Naive thymus-derived CD8-positive, alpha-beta T cell (primary cell): ENCODE results near the gene SRCIN1. TPM values are rescaled to one million over a fixed set of nuclear protein-coding genes. Genes with fewer than 3 reads are reported as not detected.

Experiments used
- ATAC-seq, 2 donors: fragments of 150-1000 bp; cut with Tn5 transposase in 1 of 2; sonication (Bioruptor Pico), chemical (Tn5 transposase) in 1 of 2; 1 replicate in 1 of 2; 2 replicates in 1 of 2; pipeline ENCODE4 v1.10.0; 2021; ENCODE audit warnings: mild to moderate bottlenecking in 2 of 2, moderate library complexity in 2 of 2
- POLR2A ChIA-PET: fragments of 350-600 bp; sonication (Branson Sonifier 250); formaldehyde crosslinking; loops from one replicate; lab custom pipeline; 2021; ENCODE audit warnings: antibody characterized with exemption; lab: Charles Lee
- DNase-seq, 10 donors: peaks; one replicate each; pipeline versions ENCODE4 v3.0.0 to v3.0.0-alpha.2; 2020 to 2022
- H3K27ac Mint-ChIP-seq, 10 donors: one replicate each; pipeline ENCODE4 v1.8.0; 2020 to 2022; ENCODE audit warnings: mild to moderate bottlenecking in 10 of 10, mixed read lengths in 10 of 10, moderate library complexity in 4 of 10, inconsistent platforms in 1 of 10
- H3K27me3 Mint-ChIP-seq, 5 donors: one replicate each; pipeline ENCODE4 v1.8.0; 2021 to 2022; ENCODE audit warnings: mixed read lengths in 5 of 5
- H3K36me3 Mint-ChIP-seq, 3 donors: one replicate each; pipeline ENCODE4 v1.8.0; 2020 to 2022; ENCODE audit warnings: mixed read lengths in 3 of 3, mild to moderate bottlenecking in 2 of 3, inconsistent platforms in 1 of 3
- H3K4me1 Mint-ChIP-seq, 4 donors: one replicate each; pipeline ENCODE4 v1.8.0; 2021 to 2022; ENCODE audit warnings: mixed read lengths in 4 of 4
- H3K4me3 Mint-ChIP-seq, 10 donors: one replicate each; pipeline ENCODE4 v1.8.0; 2020 to 2022; ENCODE audit warnings: mild to moderate bottlenecking in 10 of 10, mixed read lengths in 10 of 10, moderate library complexity in 6 of 10, inconsistent platforms in 1 of 10
- H3K9me3 Mint-ChIP-seq, 9 donors: one replicate each; pipeline ENCODE4 v1.8.0; 2020 to 2022; ENCODE audit warnings: mixed read lengths in 9 of 9, mild to moderate bottlenecking in 3 of 9, inconsistent platforms in 1 of 9, moderate library complexity in 1 of 9
- polyA plus RNA-seq, 3 donors: library from polyadenylated mRNA; unstranded; fragments of 300-500 nt; fragmentation: Illumina TruSeq; gene quantifications; one replicate each; pipeline ENCODE4 v1.2.3, GENCODE V29; 2021
- total RNA-seq, 8 experiments: library from RNA in 2 of 8; stranded (reverse) in 2 of 8; gene quantifications; one replicate each; pipeline ENCODE4 v1.2.3 and lab custom pipeline; 2021 to 2026

The SRCIN1 gene
- total and polyA plus RNA-seq, 5 experiments from 2014 or later = 0.16 to 0.60 TPM; not detected in 3

DNA sequence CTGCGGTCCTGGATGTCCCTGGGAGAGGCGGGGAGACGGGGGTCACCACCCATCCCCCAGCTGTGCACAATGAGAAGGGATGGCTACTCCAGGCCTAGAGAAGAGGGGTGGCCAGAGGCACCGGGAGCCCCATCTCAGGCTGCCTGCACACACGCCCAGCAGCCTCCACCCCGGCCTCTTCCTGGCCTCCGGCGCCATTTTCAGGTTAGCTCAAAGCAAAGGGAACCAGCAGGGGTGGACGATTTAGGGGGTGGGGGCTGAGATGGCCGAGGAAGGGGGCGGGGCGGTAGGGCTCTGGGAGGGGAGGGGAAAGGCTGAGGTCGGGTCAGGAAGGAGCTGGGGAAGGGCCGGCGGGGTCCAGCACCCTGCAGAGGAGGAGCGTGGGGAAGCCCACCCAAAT lies 42.8 kb downstream of the SRCIN1 start:
- DNase-seq (no peak), ATAC-seq (no peak)
- H3K27ac Mint-ChIP-seq = no peak overlapping the region
- H3K27me3 Mint-ChIP-seq = peaks cover 30 to 69% (median 50%) of the 10 kb centered on the region in 5 donors
- no peaks in the 10 kb centered on the region for H3K9me3 Mint-ChIP-seq
- peaks cover 28 to 46% (median 38%) of the 10 kb centered on the region in 4 donors for H3K4me1 Mint-ChIP-seq
- H3K36me3 Mint-ChIP-seq = peaks cover 0 to 6% (median 0%) of the 10 kb centered on the region in 3 donors
- H3K4me3 Mint-ChIP-seq = peak overlapping the region in 8 of 10 donors; percentile 12 to 72 (median 46)
- POLR2A ChIA-PET = interaction anchor here (0.6 kb wide), 1 partner anchor 26 kb away, joined by 3 read pairs; no protein-coding TSS in a partner anchor

DNA sequence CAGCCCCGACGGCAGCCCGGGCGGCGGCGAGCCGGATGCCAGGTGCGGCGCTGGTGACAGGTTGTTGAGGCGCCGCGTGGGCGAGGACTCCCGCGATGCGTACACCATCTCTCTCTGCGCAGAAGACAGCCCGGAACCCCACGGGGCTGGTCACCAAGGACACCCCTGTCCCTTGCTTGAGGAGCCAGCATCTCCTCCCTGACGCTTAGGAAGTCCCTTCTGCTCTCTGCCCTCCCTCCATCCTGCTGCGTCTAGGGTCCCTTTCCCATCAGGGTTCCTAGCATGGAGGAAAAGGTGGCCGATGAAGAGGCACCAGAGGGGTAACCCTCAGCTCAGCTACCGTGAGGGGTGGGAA lies 43.6 kb downstream of the SRCIN1 start:
- H3K4me3 Mint-ChIP-seq = peak overlapping the region in 7 of 10 donors; percentile 28 to 72 (median 54)
- H3K27ac Mint-ChIP-seq = no peak overlapping the region
- peaks cover 0 to 6% (median 0%) of the 10 kb centered on the region in 3 donors for H3K36me3 Mint-ChIP-seq
- DNase-seq (no peak), ATAC-seq (no peak)
- no peaks in the 10 kb centered on the region for H3K9me3 Mint-ChIP-seq
- POLR2A ChIA-PET = interaction anchor here (0.5 kb wide), 1 partner anchor 172 kb away, joined by 3 read pairs; no protein-coding TSS in a partner anchor
- H3K27me3 Mint-ChIP-seq = peaks cover 27 to 62% (median 45%) of the 10 kb centered on the region in 5 donors
- peaks cover 28 to 46% (median 41%) of the 10 kb centered on the region in 4 donors for H3K4me1 Mint-ChIP-seq

DNA sequence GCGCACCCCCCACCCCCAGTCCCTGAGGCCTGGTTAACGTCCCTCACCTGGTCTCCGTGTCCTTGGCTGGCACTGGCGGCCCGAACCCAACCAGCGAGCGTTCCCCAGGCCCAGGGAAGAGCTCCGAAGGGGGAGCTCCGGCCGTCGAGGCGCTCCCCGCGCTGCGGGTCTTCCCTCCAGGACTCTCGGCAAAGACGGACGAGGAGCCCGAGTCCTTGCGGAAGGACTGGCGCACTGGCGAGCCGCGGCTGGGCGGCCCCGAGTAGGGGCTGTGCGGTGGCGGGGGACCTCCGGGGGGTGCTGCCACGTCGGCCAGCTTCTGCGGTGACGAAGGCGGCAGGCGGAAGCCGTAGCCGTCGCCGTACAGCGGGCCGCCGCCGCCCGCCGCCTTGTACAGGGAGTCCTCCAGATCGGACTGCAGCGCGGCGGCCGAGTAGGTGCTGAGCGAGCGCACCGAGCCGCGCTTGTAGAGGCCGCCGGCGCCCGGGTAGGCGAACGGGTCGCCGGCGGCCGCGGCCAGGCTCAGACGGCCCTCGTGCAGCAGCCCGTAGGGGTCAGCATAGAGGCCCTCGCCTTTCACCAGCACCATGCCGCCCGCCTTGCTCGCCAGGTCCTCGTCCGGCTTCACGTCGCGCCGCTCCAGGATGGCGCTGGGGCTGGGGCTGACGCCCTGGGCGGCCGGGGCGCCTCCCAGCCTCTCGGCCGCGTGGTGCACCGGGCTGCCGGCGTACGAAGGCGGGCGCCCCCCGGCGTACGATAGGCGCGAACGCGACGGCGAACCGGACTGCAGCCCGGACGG lies 44.1 kb downstream of the SRCIN1 start:
- Mint-ChIP-seq H3K4me1 (peaks cover 26 to 46% (median 39%) of the 10 kb centered on the region in 4 donors), H3K36me3 (peaks cover 0 to 6% (median 0%) of the 10 kb centered on the region in 3 donors), H3K9me3 (no peaks in the 10 kb centered on the region), H3K27me3 (peaks cover 22 to 56% (median 40%) of the 10 kb centered on the region in 5 donors), H3K27ac (no peak overlapping the region), H3K4me3 (peak overlapping the region in 2 of 10 donors; percentile 26 to 68)
- POLR2A ChIA-PET = interaction anchor here (0.5 kb wide), 1 partner anchor 173 kb away, joined by 3 read pairs; no protein-coding TSS in a partner anchor
- DNase-seq (no peak), ATAC-seq (no peak)

DNA sequence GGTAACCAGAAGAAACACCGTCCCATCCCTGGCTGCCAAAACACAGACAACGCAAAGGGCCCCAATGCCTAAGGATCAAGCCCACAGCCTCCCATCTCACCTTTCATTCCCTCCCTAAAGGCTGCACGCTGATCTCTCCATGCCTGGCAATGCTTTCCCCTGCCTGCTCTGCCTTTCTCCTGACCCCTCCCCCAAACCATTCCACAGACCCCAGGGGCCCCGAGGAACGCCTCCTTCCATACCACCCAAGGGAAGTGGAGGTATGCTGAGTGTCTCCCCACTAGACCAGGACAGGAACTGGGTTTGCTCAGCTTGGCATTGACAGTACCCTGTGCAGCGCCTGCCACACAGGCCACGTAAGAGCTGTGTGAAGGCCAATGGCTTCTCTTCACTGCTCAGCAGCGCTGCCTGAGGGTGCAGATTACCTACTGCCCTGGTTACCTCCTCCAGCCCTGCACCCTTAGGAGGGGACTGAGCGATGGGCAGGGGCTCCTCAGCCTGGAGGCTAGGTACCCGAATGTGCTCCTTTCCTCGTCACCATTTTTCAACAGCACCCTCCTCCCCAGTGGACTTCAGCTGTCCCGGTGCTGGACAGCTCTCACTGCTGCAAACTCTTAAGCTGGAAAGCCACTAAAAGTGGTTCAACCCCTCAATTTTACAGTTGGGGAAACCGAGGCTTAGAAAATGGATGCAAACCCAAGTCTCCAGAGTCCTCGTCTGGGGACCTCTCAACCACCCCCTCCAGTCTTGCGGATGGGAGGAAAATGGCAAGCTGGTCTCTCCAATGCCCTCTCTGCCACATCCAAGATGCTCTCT lies 45.0 kb downstream of the SRCIN1 start:
- POLR2A ChIA-PET = no interaction called here
- peak overlapping the region in 1 of 10 donors; percentile 69 for H3K27ac Mint-ChIP-seq
- peak overlapping the region in 9 of 10 donors; percentile 36 to 85 (median 56) for H3K4me3 Mint-ChIP-seq
- DNase-seq (peak in 3 of 10 donors; percentile 38 to 47 (median 40)), ATAC-seq (no peak)
- peaks cover 16 to 47% (median 31%) of the 10 kb centered on the region in 5 donors for H3K27me3 Mint-ChIP-seq
- H3K36me3 Mint-ChIP-seq = peaks cover 0 to 6% (median 0%) of the 10 kb centered on the region in 3 donors
- peaks cover 26 to 46% (median 39%) of the 10 kb centered on the region in 4 donors for H3K4me1 Mint-ChIP-seq
- no peaks in the 10 kb centered on the region for H3K9me3 Mint-ChIP-seq

DNA sequence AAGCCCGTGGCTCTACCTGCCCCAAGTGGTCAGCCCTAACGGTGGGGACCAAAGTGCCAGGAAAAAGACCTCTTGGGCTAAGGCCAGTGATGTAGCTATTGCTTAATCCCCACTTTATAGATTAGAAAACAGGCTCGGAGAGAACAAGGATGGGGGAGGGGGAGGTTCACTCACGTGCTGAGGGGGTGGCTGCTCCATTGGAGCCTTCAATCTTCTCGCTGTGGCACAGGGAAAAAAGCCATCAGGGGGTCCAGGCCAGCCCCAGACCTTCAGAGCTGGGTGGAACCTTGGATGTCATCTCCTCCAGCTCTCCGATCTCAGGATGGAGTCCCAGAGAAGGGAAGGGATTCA lies 45.9 kb downstream of the SRCIN1 start:
- Mint-ChIP-seq H3K36me3 (peaks cover 0 to 6% (median 0%) of the 10 kb centered on the region in 3 donors), H3K9me3 (no peaks in the 10 kb centered on the region), H3K27ac (no peak overlapping the region), H3K27me3 (peaks cover 10 to 39% (median 27%) of the 10 kb centered on the region in 5 donors), H3K4me1 (peaks cover 26 to 46% (median 39%) of the 10 kb centered on the region in 4 donors), H3K4me3 (peak overlapping the region in 6 of 10 donors; percentile 12 to 96 (median 76))
- DNase-seq = no peak
- POLR2A ChIA-PET = interaction anchor here (0.8 to 1.7 kb wide), 3 partner anchors 28 to 146 kb away, joined by 3 to 11 read pairs (median 3); partner anchors contain the start of gene MLLT6
- ATAC-seq = peak in 1 of 2 donors; percentile 1

DNA sequence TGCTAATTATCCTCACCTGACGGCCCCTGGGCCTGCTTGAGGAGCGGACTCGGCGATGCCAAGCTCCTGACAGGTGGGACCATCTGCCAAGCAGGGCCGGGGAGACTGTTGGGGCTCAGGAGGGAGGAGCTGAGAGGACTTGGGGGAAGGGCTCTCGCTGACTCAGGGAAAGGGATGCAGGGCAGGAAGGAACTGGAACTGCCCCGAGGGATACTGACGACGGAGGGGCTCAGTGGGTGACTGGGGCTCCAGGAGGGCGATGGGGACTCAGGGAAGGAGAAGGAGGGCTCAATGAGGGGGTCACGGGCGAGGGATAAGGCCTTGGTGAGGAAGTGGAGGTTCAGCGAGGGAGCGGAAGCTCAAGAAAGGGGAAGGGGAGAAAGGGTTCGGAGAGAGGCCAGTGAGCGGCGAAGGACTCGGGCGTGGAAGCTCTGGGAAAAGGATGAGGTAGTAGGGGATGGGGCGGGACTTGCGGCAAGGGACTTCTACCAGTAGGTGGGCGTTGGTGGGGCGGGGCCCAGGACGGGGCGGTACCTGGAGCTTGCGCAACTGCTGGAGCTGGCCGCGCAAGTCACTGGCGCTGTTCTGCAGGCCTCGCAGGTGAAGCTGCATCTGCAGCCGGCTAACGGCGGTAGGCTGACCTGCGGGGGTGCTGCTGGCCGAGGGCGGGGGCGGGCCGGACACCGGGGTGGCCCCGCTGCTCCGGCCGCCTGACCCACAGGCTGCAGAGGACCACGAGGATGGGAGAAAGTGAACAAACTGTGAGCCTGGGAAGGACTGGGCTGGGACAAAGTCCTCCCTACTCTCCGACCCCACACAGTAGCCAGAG lies 46.5 kb downstream of the SRCIN1 start:
- ATAC-seq (peak; percentile 80 to 87), DNase-seq (peak; percentile 79 to 94 (median 86))
- Mint-ChIP-seq H3K9me3 (no peaks in the 10 kb centered on the region), H3K4me1 (peaks cover 24 to 45% (median 37%) of the 10 kb centered on the region in 4 donors), H3K27ac (peak overlapping the region in 9 of 10 donors; percentile 61 to 95 (median 71)), H3K36me3 (peaks cover 0 to 6% (median 0%) of the 10 kb centered on the region in 3 donors), H3K4me3 (peak overlapping the region; percentile 89 to 98 (median 96)), H3K27me3 (peaks cover 7 to 35% (median 26%) of the 10 kb centered on the region in 5 donors)
- POLR2A ChIA-PET = interaction anchor here (0.8 to 1.7 kb wide), 5 partner anchors 29 to 171 kb away, joined by 3 to 11 read pairs (median 3); partner anchors contain the start of gene MLLT6

DNA sequence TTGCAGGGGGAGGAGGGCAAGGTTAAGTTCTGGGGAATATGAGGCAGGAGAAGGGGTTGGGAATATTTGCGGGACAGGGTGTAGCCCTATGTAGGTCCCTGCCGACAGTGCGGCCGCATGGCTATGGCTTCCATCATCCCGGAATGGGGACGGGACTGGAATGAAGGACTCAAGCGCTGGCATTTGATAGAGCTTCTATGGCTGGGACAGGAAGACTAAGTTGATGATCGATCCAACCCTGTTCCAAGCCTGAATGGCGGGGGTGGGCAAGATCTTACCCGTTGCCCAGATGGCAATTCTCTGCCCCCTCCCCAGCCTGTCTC lies 47.1 kb downstream of the SRCIN1 start:
- Mint-ChIP-seq H3K4me3 (peak overlapping the region; percentile 89 to 98 (median 96)), H3K36me3 (peaks cover 0 to 5% (median 0%) of the 10 kb centered on the region in 3 donors), H3K4me1 (peaks cover 22 to 39% (median 32%) of the 10 kb centered on the region in 4 donors), H3K27ac (peak overlapping the region in 8 of 10 donors; percentile 64 to 95 (median 75)), H3K27me3 (peaks cover 6 to 33% (median 22%) of the 10 kb centered on the region in 5 donors), H3K9me3 (no peaks in the 10 kb centered on the region)
- POLR2A ChIA-PET = interaction anchor here (1.1 to 1.7 kb wide), 6 partner anchors 26 to 233 kb away, joined by 3 to 11 read pairs (median 5); partner anchors contain the start of gene MLLT6
- DNase-seq (no peak), ATAC-seq (peak; percentile 37 to 42)

DNA sequence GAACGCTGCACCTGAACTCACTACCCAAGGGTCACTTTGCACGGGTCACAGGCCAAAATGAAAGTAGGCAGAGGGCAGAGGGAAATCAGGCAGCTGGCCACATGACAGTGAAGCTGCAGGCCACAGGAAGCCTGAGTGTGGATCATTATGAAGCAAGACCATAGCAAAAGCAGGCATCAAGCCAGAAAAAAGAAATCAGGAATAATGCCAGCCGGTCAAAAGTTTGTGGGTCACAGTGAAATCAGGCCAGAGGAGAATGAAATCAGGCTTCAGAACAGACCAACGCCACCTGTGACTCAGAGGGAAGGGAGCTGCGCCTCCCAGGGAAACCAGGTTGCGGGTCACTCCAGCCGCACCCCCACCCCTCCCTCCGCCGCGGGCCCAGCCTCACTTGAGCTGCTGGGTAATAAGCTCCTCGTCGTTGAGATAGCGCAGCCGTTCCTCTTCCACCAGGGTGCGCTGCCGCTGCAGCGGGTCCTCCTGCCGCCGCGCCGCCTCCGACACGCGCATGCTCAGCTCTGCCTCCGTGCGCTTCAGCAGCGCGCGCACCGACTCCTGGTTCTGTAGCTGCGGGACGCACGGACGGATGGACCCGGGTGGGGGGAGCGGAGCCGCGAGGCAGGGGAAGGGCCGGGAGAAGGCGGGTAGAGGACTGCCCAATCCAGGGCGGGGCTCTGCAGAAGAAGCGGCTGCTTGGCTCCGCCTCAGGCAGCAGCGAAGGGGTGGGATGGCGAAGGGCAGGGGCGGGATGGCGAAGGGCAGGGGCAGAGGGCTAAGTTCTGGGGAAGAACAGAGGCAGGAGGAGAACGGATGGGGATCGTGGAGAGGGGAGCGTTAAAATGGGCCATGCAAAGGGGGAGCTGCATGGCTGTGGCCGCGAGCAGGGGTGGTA lies 47.7 kb downstream of the SRCIN1 start:
- Mint-ChIP-seq H3K27me3 (peaks cover 6 to 26% (median 19%) of the 10 kb centered on the region in 5 donors), H3K9me3 (no peaks in the 10 kb centered on the region), H3K4me1 (peaks cover 17 to 34% (median 27%) of the 10 kb centered on the region in 4 donors), H3K36me3 (peaks cover 0 to 2% (median 0%) of the 10 kb centered on the region in 3 donors), H3K4me3 (peak overlapping the region; percentile 89 to 98 (median 96)), H3K27ac (peak overlapping the region in 3 of 10 donors; percentile 64 to 95 (median 70))
- DNase-seq (peak; percentile 79 to 91 (median 86)), ATAC-seq (peak; percentile 72 to 76)
- POLR2A ChIA-PET = interaction anchor here (0.6 to 1.7 kb wide), 6 partner anchors 23 to 234 kb away, joined by 3 to 11 read pairs (median 5); partner anchors contain the start of gene MLLT6

DNA sequence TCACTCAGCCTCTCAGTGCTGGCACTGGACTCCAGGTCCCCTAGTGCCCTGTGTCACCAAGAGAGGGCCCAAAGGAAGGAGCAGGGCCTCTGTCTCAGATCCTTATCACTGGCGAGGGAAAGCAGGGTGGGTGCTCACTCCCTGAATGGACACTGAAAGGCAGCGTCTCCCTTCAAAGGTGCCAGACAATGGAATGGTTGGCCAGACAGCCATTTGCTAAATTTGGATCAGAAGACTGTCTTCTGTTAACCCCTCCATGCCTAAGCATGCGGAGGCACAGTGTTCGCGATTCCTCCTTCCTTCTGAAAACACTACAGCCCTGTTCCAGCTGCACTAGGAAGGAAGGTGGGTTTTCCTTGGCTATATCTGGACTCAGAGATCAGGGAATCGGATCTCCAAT lies 48.4 kb downstream of the SRCIN1 start:
- POLR2A ChIA-PET = interaction anchor here (0.6 to 1.7 kb wide), 4 partner anchors 24 to 234 kb away, joined by 4 to 7 read pairs (median 5); no protein-coding TSS in a partner anchor
- ATAC-seq (no peak), DNase-seq (no peak)
- Mint-ChIP-seq H3K36me3 (no peaks in the 10 kb centered on the region), H3K4me1 (peaks cover 15 to 27% (median 25%) of the 10 kb centered on the region in 4 donors), H3K4me3 (peak overlapping the region in 7 of 10 donors; percentile 26 to 97 (median 56)), H3K27ac (no peak overlapping the region), H3K27me3 (peaks cover 6 to 20% (median 14%) of the 10 kb centered on the region in 5 donors), H3K9me3 (no peaks in the 10 kb centered on the region)

DNA sequence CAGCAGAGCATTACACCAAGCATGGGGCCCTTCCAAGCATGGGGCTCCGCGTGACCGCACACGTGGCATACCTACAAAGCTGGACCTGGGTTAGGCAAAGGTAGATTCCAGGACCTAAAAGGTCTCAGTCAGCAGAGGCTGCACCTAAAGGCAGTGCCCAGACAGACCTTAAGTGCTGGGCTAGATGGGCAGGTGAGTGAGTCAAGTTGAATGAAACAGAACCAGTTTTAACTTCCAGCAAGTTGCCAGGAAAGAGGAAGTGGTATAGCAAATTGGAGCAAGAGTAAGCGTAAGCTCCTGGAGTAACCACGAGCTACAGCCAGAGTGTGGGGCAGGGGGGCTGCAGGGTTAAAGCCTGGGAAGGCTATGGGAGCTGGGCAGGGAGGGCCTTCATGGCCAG lies 49.5 kb downstream of the SRCIN1 start:
- POLR2A ChIA-PET = no interaction called here
- Mint-ChIP-seq H3K4me1 (peaks cover 15 to 25% (median 23%) of the 10 kb centered on the region in 4 donors), H3K9me3 (no peaks in the 10 kb centered on the region), H3K27ac (no peak overlapping the region), H3K27me3 (peaks cover 5 to 19% (median 11%) of the 10 kb centered on the region in 5 donors), H3K36me3 (no peaks in the 10 kb centered on the region), H3K4me3 (peak overlapping the region in 2 of 10 donors; percentile 24 to 70)
- DNase-seq (no peak), ATAC-seq (no peak)
